Large intestine (tissue), 3 donors: ENCODE data around the gene METRNL. TPM values are rescaled to one million over a fixed set of nuclear protein-coding genes. Genes with fewer than 3 reads are reported as not detected.
"Not testable (repeated sequence)": the region's sequence is repeated elsewhere in the genome, so short reads cannot be mapped to it uniquely, and the experiment has no call there.

Experiments
- DNase-seq, 2 donors: peaks; one replicate each; pipeline versions ENCODE4 v3.0.0 to v3.0.0-alpha.2; 2013
- H3K27ac ChIP-seq: one replicate; pipeline ENCODE4 v1.5.1; 2013; ENCODE audit warnings: low read length
- H3K27me3 ChIP-seq: 2 replicates; pipeline ENCODE4 v1.6.1; 2013; ENCODE audit warnings: low read length; ENCODE audit not compliant: control insufficient read depth, insufficient read depth
- H3K36me3 ChIP-seq: 2 replicates; pipeline ENCODE4 v1.6.1; 2013; ENCODE audit warnings: low read length; ENCODE audit not compliant: control insufficient read depth, insufficient read depth
- H3K4me1 ChIP-seq: one replicate; pipeline ENCODE4 v1.6.1; 2013; ENCODE audit warnings: low read length; ENCODE audit not compliant: control insufficient read depth, insufficient read depth
- H3K4me3 ChIP-seq: one replicate; pipeline ENCODE4 v1.5.1; 2013; ENCODE audit warnings: low read length
- H3K9me3 ChIP-seq: one replicate; pipeline ENCODE4 v1.6.1; 2013; ENCODE audit warnings: mild to moderate bottlenecking, low read depth, low read length, moderate library complexity; ENCODE audit not compliant: control insufficient read depth
- WGBS: methylation state at CpG from one replicate; pipeline ENCODE4 v1.1.5; 2013; ENCODE audit warnings: low lambda C conversion rate; ENCODE audit not compliant: insufficient coverage; 5-methylcytosine and 5-hydroxymethylcytosine counted together
- polyA plus RNA-seq: library from polyadenylated mRNA; unstranded; fragments of 120-200 nt; gene quantifications from one replicate; pipeline ENCODE4 v1.2.1, GENCODE V29; 2013

METRNL gene
- polyA plus RNA-seq, 1 donor: 81.1 TPM

DNA sequence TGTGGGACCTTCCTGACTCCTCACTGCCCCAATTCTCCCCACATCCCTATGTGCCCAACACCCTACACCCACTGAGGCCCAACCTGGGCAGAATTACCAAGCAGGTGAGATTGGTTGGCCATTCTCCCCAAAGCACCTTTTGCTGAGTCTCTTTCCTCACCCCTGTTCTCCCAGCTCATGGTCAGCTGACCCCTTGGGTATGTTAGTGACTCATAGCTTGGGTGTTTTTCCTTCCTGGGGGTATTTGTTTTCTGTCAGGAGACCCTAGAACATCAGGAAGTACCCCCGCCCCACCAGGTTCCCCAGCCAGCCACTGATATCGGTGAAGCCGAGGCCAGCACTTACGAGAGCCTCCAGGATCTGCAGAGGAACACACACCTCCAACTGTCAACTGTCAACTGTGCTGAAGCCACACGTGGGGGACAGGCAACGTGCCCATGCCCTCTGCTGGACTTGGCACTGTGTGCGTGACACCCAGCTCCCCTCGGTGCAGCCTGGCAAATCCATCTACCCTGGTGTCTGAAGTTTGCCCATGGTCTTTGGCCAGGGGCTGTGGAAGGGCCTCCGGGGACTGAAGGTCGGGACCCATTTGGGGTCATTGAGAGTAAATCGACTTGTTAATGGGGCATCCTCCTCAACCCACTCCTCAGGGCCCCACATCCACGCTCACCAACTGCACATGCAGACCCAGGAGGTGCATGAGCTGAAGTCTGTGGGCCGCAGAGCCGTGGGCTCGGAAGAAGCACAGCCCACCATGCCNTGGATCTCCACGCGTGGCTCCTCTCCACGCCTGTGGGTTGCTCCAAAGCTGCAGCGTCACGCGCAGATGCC, 53.1 kb downstream of the METRNL start:
- Histone ChIP-seq H3K36me3 (no peaks in the 10 kb centered on the region), H3K27me3 (no peaks in the 10 kb centered on the region), H3K4me1 (no peaks in the 10 kb centered on the region), H3K4me3 (no peak overlapping the region), H3K9me3 (no peaks in the 10 kb centered on the region), H3K27ac (no peak overlapping the region)
- no peak for DNase-seq
- WGBS: no CpG with 5 or more reads among the region's 21 CpGs

DNA sequence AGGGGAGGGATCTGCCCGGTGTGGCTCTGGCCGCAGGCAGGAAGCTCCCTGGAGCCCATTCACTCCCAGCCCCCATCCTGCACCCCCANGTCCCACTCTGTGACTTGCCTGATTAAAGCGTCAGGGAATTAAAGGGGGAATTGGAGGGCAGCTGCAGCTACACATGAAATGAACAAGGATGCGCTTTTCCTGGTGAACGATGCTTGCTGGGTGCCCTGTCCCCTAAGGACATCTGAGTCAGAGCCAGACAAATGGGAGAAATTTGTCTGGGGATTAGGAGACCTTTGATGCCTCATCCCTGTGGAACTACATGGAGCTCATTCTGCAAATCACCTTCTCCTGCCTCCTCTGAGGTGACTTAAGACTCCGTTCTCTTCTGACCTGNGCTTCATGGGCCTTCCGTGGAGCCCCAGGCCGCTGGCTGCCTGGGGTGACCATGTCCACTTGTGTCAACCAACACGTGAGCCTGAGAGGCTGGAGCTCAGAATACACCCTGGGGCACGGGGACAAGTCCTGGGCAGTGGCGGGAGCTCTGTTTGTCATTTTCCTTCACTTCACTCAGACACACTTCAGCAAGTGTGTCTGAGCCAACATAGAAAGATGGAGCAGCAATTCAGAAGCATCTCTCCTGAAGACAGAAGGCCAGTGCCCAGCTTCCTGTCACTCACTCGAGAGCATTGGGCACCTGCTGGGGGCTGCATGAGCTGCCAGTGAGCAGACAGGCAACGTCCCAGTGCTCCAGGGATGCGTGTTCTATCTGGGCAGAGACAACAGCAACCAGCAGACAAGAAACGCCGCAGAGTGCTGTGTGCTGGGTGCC, 54.1 kb downstream of the METRNL start:
- Histone ChIP-seq H3K36me3 (no peaks in the 10 kb centered on the region), H3K27me3 (no peaks in the 10 kb centered on the region), H3K4me1 (no peaks in the 10 kb centered on the region), H3K9me3 (no peaks in the 10 kb centered on the region), H3K4me3 (no peak overlapping the region), H3K27ac (no peak overlapping the region)
- DNase-seq: no peak
- no CpG with 5 or more reads among the region's 16 CpGs for WGBS

DNA sequence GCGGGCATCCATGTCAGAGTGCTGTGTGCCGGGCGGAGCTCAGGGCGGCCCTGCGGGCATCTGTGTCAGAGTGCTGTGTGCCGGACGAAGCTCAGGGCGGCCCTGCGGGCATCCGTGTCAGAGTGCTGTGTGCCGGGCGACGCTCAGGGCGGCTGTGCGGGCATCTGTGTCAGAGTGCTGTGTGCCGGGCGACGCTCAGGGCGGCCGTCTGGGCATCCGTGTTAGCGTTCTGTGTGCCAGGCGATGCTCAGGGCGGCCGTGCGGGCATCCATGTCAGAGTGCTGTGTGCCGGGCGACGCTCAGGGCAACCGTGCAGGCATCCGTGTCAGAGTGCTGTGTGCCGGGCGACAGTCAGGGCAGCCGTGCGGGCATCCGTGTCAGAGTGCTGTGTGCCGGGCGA, 55.0 kb downstream of the METRNL start:
- not testable (repeated sequence) for H3K36me3 ChIP-seq, H3K9me3 ChIP-seq, H3K27me3 ChIP-seq, H3K4me3 ChIP-seq, DNase-seq, H3K4me1 ChIP-seq, H3K27ac ChIP-seq
- no CpG with 5 or more reads among the region's 38 CpGs for WGBS

DNA sequence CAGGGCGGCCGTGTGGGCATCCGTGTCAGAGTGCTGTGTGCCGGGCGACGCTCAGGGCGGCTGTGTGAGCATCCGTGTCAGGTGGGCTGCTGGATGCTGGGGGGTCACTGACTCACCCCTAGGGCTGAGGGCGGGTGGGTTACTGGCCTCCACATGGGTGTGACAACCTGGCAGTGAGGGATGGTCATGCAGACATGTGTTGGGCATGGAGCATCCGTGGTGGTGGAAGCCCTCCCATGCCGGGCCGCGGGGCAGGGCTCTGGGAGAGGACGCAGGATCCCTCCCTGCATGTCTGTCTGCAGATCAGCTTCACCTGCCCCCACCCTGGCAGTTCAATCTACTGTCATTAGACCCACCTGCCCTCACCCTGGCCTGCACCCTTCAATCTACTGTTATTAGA, 56.3 kb downstream of the METRNL start:
- no peak for DNase-seq
- WGBS: 93% methylated on average over 3 of the region's 14 CpGs
- Histone ChIP-seq H3K4me3 (no peak overlapping the region), H3K9me3 (no peaks in the 10 kb centered on the region), H3K4me1 (no peaks in the 10 kb centered on the region), H3K27me3 (no peaks in the 10 kb centered on the region), H3K27ac (no peak overlapping the region), H3K36me3 (no peaks in the 10 kb centered on the region)

DNA sequence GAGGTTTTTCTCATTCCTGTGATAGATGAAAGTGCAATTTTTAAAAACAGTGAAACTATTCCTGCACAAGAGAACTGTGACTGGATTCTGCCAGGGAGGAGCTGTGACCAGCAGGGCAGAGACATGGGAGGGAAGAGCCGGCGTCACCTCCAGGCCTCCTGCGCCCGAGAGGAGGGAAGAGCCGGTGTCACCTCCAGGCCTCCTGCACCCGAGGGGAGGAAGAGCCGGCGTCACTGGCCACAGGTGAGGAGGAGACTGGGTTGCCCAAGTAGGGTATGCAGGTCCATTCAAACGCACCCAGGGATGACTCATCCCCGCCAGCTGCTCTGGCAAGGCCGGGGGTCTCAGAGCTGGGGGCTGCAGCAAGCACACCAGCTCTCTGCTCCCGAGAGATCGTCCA, 56.7 kb downstream of the METRNL start:
- no peaks in the 10 kb centered on the region for H3K9me3 ChIP-seq
- no peaks in the 10 kb centered on the region for H3K27me3 ChIP-seq
- DNase-seq: no peak
- WGBS: no CpG with 5 or more reads among the region's 13 CpGs
- no peak overlapping the region for H3K27ac ChIP-seq
- no peak overlapping the region for H3K4me3 ChIP-seq
- no peaks in the 10 kb centered on the region for H3K36me3 ChIP-seq
- H3K4me1 ChIP-seq: no peaks in the 10 kb centered on the region

DNA sequence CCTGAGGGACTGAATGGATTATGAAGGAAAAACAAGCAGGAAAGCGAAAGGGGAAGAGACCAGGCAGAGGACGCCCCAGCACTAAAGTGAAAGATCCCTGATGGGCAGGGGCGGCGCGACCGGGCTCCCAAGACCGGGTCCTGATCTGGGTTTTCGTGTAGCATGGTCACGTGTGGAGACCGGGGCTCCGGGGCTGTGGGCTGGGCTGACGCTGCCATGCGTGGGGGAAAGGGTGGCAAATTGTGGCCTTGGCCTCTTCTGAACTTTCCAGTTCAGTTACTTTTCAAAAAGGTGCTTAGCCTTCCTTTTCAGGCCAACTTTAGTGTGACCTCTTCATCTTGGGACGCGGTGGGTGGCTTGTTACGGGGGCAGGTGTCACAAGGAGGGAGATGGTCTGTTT, 57.5 kb downstream of the METRNL start:
- WGBS: 100% methylated on average over 3 of the region's 16 CpGs
- Histone ChIP-seq H3K27me3 (no peaks in the 10 kb centered on the region), H3K4me1 (no peaks in the 10 kb centered on the region), H3K9me3 (no peaks in the 10 kb centered on the region), H3K27ac (no peak overlapping the region), H3K4me3 (no peak overlapping the region), H3K36me3 (no peaks in the 10 kb centered on the region)
- DNase-seq: no peak

DNA sequence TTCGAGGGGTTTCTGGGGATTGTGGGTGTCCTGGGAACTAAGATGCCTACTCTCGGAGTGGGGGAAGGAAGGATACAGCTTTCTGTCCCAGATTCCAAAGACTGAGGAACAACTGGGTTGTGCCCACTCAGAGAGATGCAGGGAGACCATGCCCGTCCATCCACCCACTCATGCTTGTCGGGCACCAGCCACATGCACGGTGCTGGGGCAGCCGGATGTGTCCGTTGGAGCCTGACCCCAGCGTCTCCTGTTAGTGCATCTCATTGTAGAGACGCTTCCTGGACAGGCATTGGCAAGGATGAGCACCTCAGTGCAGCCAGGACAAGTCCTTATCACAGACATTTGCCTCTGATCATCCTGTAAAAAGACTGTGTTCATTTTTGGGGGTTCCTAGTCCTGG, 58.1 kb downstream of the METRNL start:
- WGBS: 90% methylated on average over 2 of the region's 9 CpGs
- Histone ChIP-seq H3K9me3 (peaks cover 4% of the 10 kb centered on the region), H3K36me3 (no peaks in the 10 kb centered on the region), H3K27me3 (no peaks in the 10 kb centered on the region), H3K27ac (no peak overlapping the region), H3K4me1 (no peaks in the 10 kb centered on the region), H3K4me3 (no peak overlapping the region)
- DNase-seq: no peak

DNA sequence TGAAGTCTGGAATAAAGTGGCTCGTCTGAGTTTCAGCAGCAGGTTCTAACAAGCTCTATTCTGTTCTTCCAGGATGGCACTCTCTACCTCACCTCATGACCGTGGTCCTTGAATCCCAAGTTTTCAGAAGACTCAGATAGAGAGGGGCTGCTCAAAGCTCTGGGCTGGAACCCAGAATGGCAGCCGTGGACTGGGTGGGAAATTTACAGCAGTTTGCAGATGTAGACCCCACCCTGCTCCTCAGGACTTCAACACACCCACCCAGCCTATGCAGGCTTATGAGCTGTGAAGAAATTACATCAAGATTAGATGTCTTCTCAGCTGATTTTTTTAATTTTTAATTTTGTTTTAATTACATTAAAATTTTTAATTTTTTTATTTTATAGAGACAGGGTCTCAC, 59.4 kb downstream of the METRNL start:
- DNase-seq: no peak
- H3K27me3 ChIP-seq: no peaks in the 10 kb centered on the region
- H3K9me3 ChIP-seq: peaks cover 8% of the 10 kb centered on the region
- no peaks in the 10 kb centered on the region for H3K4me1 ChIP-seq
- H3K36me3 ChIP-seq: no peaks in the 10 kb centered on the region
- WGBS: no CpG with 5 or more reads among the region's 3 CpGs
- no peak overlapping the region for H3K27ac ChIP-seq
- H3K4me3 ChIP-seq: no peak overlapping the region

DNA sequence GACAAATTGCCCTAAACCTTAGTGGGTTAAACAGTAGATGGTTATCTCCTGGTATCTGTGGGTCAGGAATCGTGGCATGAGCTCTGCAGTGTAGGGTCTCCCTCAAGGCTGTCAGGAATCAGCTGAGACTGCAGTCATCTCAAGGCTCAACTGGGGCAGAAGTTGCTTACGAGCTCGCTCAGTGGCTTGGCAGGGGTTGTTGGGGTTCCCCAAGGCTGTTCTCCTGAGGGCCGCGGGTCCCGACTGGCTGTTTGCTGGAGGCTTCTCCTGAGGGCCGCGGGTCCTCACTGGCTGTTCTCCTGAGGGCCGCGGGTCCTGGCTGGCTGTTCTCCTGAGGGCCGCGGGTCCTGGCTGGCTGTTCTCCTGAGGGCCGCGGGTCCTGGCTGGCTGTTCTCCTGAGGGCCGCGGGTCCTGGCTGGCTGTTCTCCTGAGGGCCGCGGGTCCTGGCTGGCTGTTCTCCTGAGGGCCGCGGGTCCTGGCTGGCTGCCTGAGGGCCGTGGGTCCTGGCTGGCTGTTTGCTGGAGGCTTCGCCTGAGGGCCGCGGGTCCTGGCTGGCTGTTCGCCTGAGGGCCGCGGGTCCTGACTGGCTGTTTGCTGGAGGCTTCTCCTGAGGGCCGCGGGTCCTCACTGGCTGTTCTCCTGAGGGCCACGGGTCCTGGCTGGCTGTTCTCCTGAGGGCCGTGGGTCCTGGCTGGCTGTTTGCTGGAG, 60.3 kb downstream of the METRNL start:
- WGBS: no CpG with 5 or more reads among the region's 31 CpGs
- H3K9me3 ChIP-seq, H3K4me1 ChIP-seq, H3K27ac ChIP-seq, H3K4me3 ChIP-seq, H3K36me3 ChIP-seq, H3K27me3 ChIP-seq, DNase-seq: not testable (repeated sequence)

DNA sequence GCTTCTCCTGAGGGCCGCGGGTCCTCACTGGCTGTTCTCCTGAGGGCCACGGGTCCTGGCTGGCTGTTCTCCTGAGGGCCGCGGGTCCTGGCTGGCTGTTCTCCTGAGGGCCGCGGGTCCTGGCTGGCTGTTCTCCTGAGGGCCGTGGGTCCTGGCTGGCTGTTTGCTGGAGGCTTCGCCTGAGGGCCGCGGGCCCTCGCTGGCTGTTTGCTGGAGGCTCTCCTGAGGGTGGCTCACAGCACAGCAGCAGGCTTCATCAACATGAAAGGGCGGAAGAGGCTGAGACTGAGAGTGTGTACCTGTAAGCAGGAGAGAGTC, 60.8 kb downstream of the METRNL start:
- H3K36me3 ChIP-seq, H3K4me1 ChIP-seq, H3K9me3 ChIP-seq, H3K27me3 ChIP-seq, H3K4me3 ChIP-seq, H3K27ac ChIP-seq, DNase-seq: not testable (repeated sequence)
- WGBS: no CpG with 5 or more reads among the region's 13 CpGs
